NB4 (cell line): ENCODE data around the gene ANKRD13B.

Source experiments
- DNase-seq: peaks from one replicate; pipeline ENCODE4 v3.0.0; 2010; ENCODE audit warnings: low read depth
- H3K4me3 ChIP-seq: one replicate; pipeline ENCODE4 v1.5.1; 2011; ENCODE audit warnings: mild to moderate bottlenecking, low read depth, low read length, moderate library complexity
- MYC ChIP-seq: IDR thresholded peaks from 2 replicates; pipeline ENCODE4 v1.6.1; 2011; ENCODE audit warnings: low read depth, low read length
- POLR2A ChIP-seq: IDR thresholded peaks from 2 replicates; pipeline ENCODE4 v1.6.1; 2011; ENCODE audit warnings: mild to moderate bottlenecking; ENCODE audit not compliant: insufficient read length; ENCODE audit errors: extremely low read depth
- TF ChIP-seq, protein P1 (sequence below): IDR thresholded peaks from 2 replicates; pipeline ENCODE4 v1.6.1; 2011; ENCODE audit warnings: low read depth, low read length
- TF ChIP-seq, protein P2 (sequence below): IDR thresholded peaks from one replicate; pipeline ENCODE4 v1.5.1; 2012; ENCODE audit warnings: low read depth, low read length

ANKRD13B gene

DNA sequence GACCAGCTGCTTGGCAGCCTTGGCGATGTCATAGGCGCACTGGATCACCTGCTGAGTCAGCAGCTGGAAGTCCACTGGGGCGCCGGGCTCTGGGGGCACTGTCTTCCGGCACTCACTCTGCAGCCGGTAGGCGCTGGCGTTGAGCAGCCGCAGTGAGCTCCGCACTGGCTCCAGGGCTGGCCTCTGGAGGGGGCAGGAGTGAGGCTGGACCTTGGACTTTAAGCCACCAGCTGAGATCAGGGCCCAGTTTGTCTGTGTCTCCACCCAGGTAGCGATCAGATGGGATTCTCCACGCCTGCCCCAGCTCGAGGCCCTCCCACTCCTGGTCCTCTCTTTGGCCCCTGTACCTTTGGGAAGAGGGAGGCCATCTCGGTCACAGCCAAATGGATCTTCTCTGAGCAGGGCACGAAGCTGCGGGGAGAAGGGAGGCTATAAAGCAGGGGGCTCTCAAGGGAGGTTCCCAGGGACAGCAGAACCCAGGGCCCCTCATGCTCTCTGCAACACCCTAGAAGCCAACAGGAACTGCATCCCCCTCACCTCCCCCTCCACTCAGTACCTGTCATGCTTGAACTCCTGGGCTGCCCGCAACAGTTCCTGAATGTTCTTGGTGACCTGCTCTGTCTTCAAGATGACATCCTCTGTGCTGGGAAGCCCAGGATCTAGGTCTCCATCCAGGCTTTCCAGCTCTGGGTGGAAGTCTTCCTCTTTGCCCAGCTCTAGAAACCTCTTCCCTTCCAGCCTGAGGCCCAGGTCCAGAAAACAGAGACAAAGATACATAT lies 18.0 kb upstream of the ANKRD13B start:
- TF ChIP-seq, protein P1, sequence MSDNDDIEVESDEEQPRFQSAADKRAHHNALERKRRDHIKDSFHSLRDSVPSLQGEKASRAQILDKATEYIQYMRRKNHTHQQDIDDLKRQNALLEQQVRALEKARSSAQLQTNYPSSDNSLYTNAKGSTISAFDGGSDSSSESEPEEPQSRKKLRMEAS, result no peak
- TF ChIP-seq MYC, result no peak
- TF ChIP-seq POLR2A, result no peak
- TF ChIP-seq, protein P2, sequence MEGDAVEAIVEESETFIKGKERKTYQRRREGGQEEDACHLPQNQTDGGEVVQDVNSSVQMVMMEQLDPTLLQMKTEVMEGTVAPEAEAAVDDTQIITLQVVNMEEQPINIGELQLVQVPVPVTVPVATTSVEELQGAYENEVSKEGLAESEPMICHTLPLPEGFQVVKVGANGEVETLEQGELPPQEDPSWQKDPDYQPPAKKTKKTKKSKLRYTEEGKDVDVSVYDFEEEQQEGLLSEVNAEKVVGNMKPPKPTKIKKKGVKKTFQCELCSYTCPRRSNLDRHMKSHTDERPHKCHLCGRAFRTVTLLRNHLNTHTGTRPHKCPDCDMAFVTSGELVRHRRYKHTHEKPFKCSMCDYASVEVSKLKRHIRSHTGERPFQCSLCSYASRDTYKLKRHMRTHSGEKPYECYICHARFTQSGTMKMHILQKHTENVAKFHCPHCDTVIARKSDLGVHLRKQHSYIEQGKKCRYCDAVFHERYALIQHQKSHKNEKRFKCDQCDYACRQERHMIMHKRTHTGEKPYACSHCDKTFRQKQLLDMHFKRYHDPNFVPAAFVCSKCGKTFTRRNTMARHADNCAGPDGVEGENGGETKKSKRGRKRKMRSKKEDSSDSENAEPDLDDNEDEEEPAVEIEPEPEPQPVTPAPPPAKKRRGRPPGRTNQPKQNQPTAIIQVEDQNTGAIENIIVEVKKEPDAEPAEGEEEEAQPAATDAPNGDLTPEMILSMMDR, result no peak
- DNase-seq, result no peak
- no peak overlapping the region for H3K4me3 ChIP-seq

DNA sequence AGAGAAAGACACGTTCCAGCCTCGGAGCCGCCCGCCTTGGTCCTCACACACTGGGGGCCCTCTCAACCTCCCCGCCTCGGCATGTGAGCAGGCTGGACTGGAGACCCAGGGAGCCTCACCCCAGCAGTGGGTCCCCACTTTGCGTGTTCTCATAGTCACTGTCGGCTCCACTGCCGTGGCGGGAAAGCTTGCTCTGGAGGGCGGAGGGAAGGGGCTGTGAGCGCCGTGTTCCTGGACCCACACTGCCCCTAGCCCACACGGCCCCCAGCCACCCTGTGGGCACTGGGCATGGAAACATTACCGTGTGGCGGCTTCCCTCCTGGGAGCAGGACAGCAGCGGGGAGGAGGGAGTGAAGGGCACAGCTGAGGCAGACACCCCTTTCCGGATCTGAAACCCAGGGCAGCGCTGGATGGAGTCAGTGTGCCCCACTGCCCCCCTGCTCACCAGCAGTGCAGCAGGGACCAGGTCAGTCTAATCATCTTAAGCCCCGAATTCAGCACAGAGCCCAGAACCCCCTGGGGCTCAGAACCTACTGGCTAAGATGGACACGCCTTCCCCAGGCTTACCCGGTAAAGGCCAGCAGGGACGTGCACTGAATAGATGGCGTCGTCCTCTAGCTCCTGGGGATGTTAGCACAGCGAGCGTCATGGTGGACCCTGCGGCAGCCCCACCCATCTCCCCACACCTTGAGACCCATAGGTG lies 17.3 kb upstream of the ANKRD13B start:
- TF ChIP-seq, protein P1, result no peak
- TF ChIP-seq MYC, result no peak
- TF ChIP-seq POLR2A, result no peak
- TF ChIP-seq, protein P2, result no peak
- DNase-seq, result no peak
- H3K4me3 ChIP-seq, result no peak overlapping the region

- TF ChIP-seq, protein P2, result no peak
- TF ChIP-seq POLR2A (no peak), MYC (no peak)
- TF ChIP-seq, protein P1, result no peak
- no peak overlapping the region for H3K4me3 ChIP-seq
- DNase-seq, result no peak
Measured at GRCh38 chr17:29576214-29577000, 16.5 kb upstream of the ANKRD13B start.

DNA sequence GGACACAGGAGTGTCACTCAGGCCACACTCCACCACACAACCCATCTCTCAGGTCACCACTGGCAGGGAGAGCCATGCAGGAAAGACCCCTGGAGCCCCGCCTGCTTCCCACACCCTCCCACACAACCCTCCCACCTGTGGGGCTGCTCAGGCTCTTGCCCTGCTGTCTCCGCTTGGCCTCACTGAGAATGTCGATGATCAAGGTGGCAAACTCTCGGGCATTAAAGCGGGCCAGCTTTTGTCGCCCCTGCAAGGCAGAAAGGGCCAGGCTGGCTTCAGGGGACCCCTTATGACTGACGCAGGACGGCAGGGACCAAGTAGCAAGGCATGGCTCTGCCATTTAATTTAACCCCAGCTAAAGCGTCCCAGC lies 15.9 kb upstream of the ANKRD13B start:
- TF ChIP-seq, protein P1, result no peak
- TF ChIP-seq POLR2A, result no peak
- H3K4me3 ChIP-seq, result no peak overlapping the region
- DNase-seq, result no peak

- H3K4me3 ChIP-seq, result no peak overlapping the region
- no peak for TF ChIP-seq POLR2A
- TF ChIP-seq, protein P1, result no peak
- no peak for TF ChIP-seq MYC
- TF ChIP-seq, protein P2, result no peak
- DNase-seq, result no peak
Measured at GRCh38 chr17:29577385-29578211, 15.3 kb upstream of the ANKRD13B start.
